IPS-18a (cell line): ENCODE results near the gene SPNS3.

Experiments
- H3K27ac ChIP-seq: one replicate; pipeline ENCODE4 v1.5.1; 2013; ENCODE audit warnings: low read length
- H3K27me3 ChIP-seq: one replicate; pipeline ENCODE4 v1.6.1; 2013; ENCODE audit warnings: mild to moderate bottlenecking, low read length; ENCODE audit not compliant: control insufficient read depth, insufficient read depth
- H3K36me3 ChIP-seq: one replicate; pipeline ENCODE4 v1.6.1; 2013; ENCODE audit warnings: low read depth, low read length; ENCODE audit not compliant: control insufficient read depth
- H3K4me1 ChIP-seq: one replicate; pipeline ENCODE4 v1.6.1; 2013; ENCODE audit warnings: low read depth, low read length; ENCODE audit not compliant: control insufficient read depth
- H3K4me3 ChIP-seq: one replicate; pipeline ENCODE4 v1.5.1; 2013; ENCODE audit warnings: low read length
- H3K9ac ChIP-seq: one replicate; pipeline ENCODE4 v1.6.1; 2013; ENCODE audit warnings: mild to moderate bottlenecking, low read length, moderate library complexity
- H3K9me3 ChIP-seq: one replicate; pipeline ENCODE4 v1.6.1; 2013; ENCODE audit warnings: low read depth, low read length; ENCODE audit not compliant: control insufficient read depth

Gene SPNS3

DNA sequence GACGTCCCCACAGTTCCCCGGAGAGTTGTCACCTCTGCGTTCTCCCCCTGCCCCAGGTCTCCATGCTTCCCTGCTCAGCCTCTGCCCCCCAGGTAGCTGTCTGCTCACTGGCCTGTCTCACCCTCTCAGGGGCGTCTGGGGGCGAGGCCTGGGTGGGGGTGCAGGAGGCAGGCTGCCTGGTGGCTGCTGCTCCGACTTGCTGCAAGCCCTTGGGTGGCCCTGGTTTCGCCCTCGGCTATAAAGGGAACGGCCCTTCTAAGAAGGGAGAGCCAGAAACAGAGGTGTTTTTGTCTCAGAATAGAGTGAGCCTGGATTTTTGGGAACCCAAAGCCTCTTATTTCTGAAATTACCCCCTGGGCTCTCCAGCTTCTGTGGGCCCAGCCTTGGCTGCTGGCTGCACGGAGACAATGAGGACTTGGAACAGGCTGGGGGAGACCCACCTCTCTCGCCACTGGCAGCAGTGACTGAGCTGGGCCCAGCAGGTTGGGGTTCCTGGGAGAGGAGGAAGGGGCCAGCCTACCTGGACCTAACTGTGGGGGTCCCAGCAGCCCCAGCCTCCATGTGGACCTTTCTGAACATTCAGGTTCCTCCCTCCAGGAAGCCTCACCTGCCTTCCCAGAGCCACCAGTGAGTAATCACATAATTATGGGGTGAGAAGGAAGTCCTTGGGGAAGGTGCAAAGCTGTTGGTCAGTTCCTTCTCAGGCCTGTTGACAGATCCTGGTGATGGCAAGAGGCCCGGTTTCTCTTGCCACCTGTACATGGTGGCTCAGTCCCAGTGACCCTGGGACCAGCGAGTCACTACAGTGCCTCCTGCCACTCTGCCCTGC lies 49.5 kb downstream of the SPNS3 start:
- Histone ChIP-seq H3K27me3 (no peaks in the 10 kb centered on the region), H3K4me1 (no peaks in the 10 kb centered on the region), H3K9me3 (no peaks in the 10 kb centered on the region), H3K36me3 (no peaks in the 10 kb centered on the region), H3K9ac (no peak overlapping the region), H3K4me3 (no peak overlapping the region), H3K27ac (no peak overlapping the region)

GRCh38 chr17:4485676-4486646 lies 52.2 kb downstream of the SPNS3 start:
- Histone ChIP-seq H3K36me3 (no peaks in the 10 kb centered on the region), H3K4me1 (no peaks in the 10 kb centered on the region), H3K9ac (no peak overlapping the region), H3K27me3 (no peaks in the 10 kb centered on the region), H3K4me3 (no peak overlapping the region), H3K9me3 (no peaks in the 10 kb centered on the region), H3K27ac (no peak overlapping the region)

- Histone ChIP-seq H3K9me3 (no peaks in the 10 kb centered on the region), H3K4me1 (no peaks in the 10 kb centered on the region), H3K4me3 (no peak overlapping the region), H3K36me3 (no peaks in the 10 kb centered on the region), H3K9ac (no peak overlapping the region), H3K27me3 (no peaks in the 10 kb centered on the region), H3K27ac (no peak overlapping the region)
Observed at GRCh38 chr17:4487296-4487695, 53.6 kb downstream of the SPNS3 start.

- H3K4me1 ChIP-seq = no peaks in the 10 kb centered on the region
Observed at GRCh38 chr17:4487820-4488716, 54.3 kb downstream of the SPNS3 start.

DNA sequence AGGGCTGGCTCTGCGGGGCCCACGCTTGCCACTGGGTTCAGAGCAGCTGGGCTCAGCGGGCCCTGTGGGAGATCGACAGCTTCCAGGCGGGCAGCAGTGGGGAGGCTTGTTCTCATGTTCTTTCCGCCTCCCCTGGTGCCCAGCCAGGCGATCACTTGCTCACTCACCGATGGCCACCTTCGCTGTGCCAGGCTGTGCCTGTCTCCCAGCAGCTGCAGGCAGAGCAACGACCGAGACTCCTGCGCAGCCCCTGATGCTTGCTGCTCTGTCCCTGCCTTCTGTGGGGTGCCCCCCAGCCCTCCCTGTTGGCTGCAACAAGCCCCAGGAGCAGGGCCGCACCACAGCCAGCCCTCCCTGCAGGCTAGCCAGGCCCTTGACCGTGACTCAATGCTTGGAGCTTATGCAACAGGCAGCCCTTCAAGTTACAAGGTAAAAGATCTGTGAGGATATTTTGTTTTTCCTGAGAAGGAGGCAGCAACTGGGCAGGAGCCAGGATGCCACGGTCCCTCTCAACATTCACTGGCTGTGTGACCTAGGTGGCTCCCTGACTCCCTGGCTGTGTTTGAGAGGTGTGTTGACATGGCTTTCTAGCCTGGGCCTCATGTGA lies 55.4 kb downstream of the SPNS3 start:
- Histone ChIP-seq H3K27ac (no peak overlapping the region), H3K4me3 (no peak overlapping the region), H3K9ac (no peak overlapping the region), H3K36me3 (no peaks in the 10 kb centered on the region), H3K4me1 (no peaks in the 10 kb centered on the region), H3K27me3 (no peaks in the 10 kb centered on the region), H3K9me3 (no peaks in the 10 kb centered on the region)

More at GRCh38 chr17:4487820-4488716, 54.3 kb downstream of the SPNS3 start:
- Histone ChIP-seq H3K27me3 (no peaks in the 10 kb centered on the region), H3K36me3 (no peaks in the 10 kb centered on the region), H3K9me3 (no peaks in the 10 kb centered on the region), H3K4me3 (no peak overlapping the region), H3K27ac (no peak overlapping the region), H3K9ac (no peak overlapping the region)

DNA sequence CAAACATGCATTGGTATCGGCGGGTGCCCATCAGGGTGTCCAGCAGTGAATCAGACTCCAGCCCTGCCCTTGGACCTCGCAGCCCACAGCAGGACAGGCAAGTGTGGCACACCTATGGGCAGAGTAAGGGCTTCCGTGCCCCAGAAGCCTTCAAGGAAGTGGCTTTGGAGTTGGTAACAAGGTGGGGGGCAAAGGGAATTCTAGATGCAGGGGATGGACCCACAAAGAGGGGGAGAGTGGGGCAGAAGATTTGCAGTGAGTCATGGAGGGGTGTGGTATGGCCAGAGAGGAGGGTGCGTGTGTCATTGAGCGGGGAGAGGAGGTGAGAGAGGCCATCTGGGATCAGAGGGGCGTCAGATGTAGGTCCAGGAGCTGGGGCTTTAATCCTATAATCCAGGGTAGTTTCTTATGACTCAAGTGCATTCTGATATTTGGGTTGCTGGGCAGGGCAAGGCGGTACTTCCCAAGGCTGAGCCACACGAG lies 56.4 kb downstream of the SPNS3 start:
- H3K36me3 ChIP-seq = no peaks in the 10 kb centered on the region
- no peaks in the 10 kb centered on the region for H3K9me3 ChIP-seq
- H3K4me3 ChIP-seq = no peak overlapping the region
- no peak overlapping the region for H3K27ac ChIP-seq
- H3K4me1 ChIP-seq = no peaks in the 10 kb centered on the region
- H3K9ac ChIP-seq = no peak overlapping the region
- H3K27me3 ChIP-seq = no peaks in the 10 kb centered on the region

DNA sequence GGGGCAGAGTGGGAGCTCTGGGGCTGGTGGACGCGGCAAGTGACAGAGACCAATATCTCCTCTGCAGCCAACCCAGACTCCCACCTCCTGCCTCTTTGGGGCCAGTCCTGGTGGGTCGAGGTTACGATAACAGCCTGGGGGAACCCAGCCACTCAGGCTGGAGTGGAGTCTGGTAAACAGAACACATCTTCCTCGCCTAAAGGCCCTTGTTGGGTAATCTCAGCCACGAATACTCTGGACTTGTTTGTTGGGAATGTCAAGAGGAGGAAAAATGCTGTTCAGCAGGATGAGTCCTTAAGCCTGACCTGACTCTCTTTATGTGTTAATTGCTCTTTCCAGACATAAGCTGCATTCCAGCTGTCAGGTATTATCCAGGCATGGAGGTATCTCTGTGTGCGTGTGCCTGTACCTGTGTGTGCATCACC lies 56.9 kb downstream of the SPNS3 start:
- no peak overlapping the region for H3K9ac ChIP-seq
- H3K36me3 ChIP-seq = no peaks in the 10 kb centered on the region
- no peaks in the 10 kb centered on the region for H3K27me3 ChIP-seq
- H3K9me3 ChIP-seq = no peaks in the 10 kb centered on the region
- H3K27ac ChIP-seq = no peak overlapping the region
- no peak overlapping the region for H3K4me3 ChIP-seq
- no peaks in the 10 kb centered on the region for H3K4me1 ChIP-seq

DNA sequence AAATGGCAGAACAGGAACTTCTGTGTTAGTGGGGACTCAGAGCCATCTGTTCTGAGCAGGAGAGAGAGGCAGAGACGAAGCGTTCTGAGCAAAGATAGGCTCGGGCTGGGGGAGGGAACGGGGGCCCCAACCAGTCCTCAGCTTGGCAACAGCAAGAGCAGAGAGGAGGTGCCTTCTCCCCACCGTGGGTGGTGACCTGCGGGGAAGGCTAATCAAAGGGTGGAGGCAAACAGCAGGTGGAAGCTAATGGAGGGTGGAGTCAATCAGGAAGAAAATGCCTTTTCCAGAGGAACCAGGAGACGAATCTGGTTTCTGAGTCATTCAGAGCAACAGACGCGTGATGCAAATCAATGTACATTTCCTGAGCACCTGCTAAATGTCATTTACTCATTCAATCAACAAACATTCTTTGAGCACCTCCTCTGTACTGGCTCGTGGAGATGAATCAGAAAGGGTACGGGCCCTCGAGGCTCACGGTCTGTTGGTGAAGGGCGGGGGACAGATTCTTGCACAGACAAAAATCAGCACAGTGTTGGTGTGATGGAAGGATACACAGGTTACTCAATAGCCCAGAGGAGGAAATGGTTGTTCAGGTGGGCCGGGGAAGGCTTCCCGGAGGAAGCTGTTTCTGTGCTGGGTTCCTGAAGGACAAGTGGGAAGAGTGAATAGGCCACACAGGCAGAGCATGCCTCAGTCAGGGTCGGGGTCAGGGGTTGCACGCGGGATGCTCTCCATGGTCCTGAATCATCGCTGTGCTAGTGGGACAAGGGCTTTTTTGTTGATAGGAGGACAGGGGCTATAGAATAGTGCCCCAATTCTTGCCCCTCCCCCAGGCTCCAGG lies 59.2 kb downstream of the SPNS3 start:
- H3K9me3 ChIP-seq = no peaks in the 10 kb centered on the region
- H3K27me3 ChIP-seq = peaks cover 18% of the 10 kb centered on the region
- no peak overlapping the region for H3K9ac ChIP-seq
- no peaks in the 10 kb centered on the region for H3K4me1 ChIP-seq
- no peak overlapping the region for H3K4me3 ChIP-seq
- no peaks in the 10 kb centered on the region for H3K36me3 ChIP-seq
- H3K27ac ChIP-seq = no peak overlapping the region

DNA sequence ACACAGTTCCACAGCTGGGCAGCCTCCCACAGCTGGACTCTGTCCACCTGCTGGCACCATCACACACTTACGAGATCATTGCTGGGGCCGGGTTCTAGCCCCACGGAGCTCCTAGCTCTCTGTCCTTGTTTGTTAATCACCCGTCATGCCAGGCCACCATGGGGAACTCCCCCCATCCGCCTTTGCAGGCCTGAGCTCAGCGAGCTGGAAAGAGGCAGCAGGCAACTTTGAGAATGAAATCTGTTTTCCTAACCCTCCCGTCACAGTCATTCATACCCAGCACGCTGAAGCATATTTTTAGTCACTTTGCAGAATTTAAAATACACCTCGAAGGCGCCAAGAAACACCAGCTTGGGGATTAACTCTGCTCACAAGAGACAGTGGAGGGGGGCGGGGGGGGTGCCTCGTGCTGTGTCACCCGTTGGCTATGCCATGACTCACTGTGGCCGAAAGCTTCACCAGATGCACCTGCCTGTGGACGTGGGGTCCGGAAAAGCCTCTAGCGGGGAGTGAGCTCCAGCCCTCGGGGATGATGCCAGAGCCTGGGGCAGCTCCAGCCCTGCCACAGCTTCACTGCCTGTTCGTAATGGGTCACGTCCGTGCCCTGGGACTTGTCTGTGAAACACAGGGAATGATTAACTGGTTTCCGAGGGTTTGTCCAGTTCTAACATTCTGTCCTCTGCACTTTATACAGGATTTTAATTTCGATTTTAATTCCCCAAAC lies 63.5 kb downstream of the SPNS3 start:
- Histone ChIP-seq H3K9me3 (no peaks in the 10 kb centered on the region), H3K9ac (no peak overlapping the region), H3K4me1 (peaks cover 3% of the 10 kb centered on the region), H3K4me3 (no peak overlapping the region), H3K27me3 (peaks cover 52% of the 10 kb centered on the region), H3K27ac (no peak overlapping the region), H3K36me3 (no peaks in the 10 kb centered on the region)
